Measurements from ENCODE around the gene AFMID. TPM values are rescaled to one million over a fixed set of nuclear protein-coding genes. Genes with fewer than 3 reads are reported as not detected.
A peak's percentile ranks its signal among the peaks of the same experiment; 100 is the strongest.
"Not testable (repeated sequence)": the region's sequence is repeated elsewhere in the genome, so short reads cannot be mapped to it uniquely, and the experiment has no call there.

Gene AFMID, protein sequence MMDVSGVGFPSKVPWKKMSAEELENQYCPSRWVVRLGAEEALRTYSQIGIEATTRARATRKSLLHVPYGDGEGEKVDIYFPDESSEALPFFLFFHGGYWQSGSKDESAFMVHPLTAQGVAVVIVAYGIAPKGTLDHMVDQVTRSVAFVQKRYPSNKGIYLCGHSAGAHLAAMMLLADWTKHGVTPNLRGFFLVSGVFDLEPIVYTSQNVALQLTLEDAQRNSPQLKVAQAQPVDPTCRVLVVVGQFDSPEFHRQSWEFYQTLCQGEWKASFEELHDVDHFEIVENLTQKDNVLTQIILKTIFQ
- total RNA-seq: 10 to 100 TPM in 1 of 2 donors, 1 to 10 TPM in 1; 6.1 to 13.6 TPM
- long read RNA-seq, donor 1, partial matches to known transcripts: 1 of 3 reads
- long read RNA-seq, donor 1, other reads (novel, unspliced or antisense): 1 of 3 reads
- long read RNA-seq, donor 2, partial matches to known transcripts: 0 of 3 reads
- long read RNA-seq, donor 2, other reads (novel, unspliced or antisense): 2 of 3 reads

- intact Hi-C loops (cut with DNase I): no loop called here
- DNase-seq (ENCODE audit: low spot score): peak; percentile 99
Observed at GRCh38 chr17:78186692-78187595, at the start of gene AFMID, which contains the start of gene TK1. TSS of gene AFMID (plus strand) at chr17:78187362. CDS start at chr17:78187371, 9 bp downstream. TSS of gene TK1 (minus strand) at chr17:78187052. CDS start at chr17:78186994, 58 bp downstream.

DNA sequence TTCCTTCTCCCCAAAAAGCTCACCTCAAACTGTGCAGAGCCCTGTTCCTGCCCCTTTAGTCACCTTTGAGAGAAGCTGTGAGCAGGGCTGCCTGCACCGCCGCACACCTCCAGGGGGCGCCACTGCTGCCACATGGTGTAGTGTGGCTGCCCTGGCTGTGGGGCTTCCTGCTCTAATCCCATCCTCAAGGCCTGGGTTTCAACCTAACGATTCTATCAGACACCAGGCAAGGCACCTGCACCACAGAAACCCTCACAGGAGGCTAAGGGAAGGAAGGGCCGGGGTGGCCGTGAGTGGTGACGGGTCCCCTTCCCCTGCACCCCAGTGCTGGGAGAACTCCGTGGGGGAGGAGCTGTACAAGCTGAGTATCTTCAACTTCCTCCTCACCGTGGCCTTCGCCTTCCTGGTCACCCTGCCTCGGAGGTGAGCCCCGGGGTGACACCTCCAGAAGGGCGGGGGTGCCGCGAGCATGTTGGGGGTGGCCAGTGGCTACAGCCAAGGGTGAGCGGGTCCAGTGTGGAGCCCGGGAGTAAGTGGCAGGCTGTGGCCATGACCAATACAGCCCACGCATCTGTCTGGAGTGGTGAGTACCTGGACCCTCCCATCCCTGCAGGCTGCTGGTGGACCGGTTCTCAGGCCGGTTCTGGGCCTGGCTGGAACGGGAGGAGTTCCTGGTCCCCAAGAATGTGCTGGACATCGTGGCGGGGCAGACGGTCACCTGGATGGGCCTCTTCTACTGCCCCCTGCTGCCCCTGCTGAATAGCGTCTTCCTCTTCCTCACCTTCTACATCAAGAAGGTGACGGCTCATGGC is 49.6 kb upstream of the AFMID start:
- intact Hi-C loops (cut with DNase I): no loop called here
- DNase-seq (ENCODE audit: low spot score): no peak

- intact Hi-C loops (cut with DNase I): no loop called here
Observed at GRCh38 chr17:78138204-78139060, 48.7 kb upstream of the AFMID start.

GRCh38 chr17:78139861-78140168 is 47.3 kb upstream of the AFMID start:
- DNase-seq (ENCODE audit: low spot score); intact Hi-C loops (cut with DNase I): not testable (repeated sequence)

More at GRCh38 chr17:78138204-78139060, 48.7 kb upstream of the AFMID start:
- DNase-seq (ENCODE audit: low spot score): no peak

GRCh38 chr17:78140169-78141051 is 46.8 kb upstream of the AFMID start:
- DNase-seq (ENCODE audit: low spot score): peak; percentile 98
- intact Hi-C loops (cut with DNase I): no loop called here

- DNase-seq (ENCODE audit: low spot score): peak; percentile 77
- intact Hi-C loops (cut with DNase I): no loop called here
Observed at GRCh38 chr17:78141437-78142118, 45.6 kb upstream of the AFMID start.

GRCh38 chr17:78142119-78142861 is 44.9 kb upstream of the AFMID start:
- DNase-seq (ENCODE audit: low spot score): no peak
- intact Hi-C loops (cut with DNase I): no loop called here

DNA sequence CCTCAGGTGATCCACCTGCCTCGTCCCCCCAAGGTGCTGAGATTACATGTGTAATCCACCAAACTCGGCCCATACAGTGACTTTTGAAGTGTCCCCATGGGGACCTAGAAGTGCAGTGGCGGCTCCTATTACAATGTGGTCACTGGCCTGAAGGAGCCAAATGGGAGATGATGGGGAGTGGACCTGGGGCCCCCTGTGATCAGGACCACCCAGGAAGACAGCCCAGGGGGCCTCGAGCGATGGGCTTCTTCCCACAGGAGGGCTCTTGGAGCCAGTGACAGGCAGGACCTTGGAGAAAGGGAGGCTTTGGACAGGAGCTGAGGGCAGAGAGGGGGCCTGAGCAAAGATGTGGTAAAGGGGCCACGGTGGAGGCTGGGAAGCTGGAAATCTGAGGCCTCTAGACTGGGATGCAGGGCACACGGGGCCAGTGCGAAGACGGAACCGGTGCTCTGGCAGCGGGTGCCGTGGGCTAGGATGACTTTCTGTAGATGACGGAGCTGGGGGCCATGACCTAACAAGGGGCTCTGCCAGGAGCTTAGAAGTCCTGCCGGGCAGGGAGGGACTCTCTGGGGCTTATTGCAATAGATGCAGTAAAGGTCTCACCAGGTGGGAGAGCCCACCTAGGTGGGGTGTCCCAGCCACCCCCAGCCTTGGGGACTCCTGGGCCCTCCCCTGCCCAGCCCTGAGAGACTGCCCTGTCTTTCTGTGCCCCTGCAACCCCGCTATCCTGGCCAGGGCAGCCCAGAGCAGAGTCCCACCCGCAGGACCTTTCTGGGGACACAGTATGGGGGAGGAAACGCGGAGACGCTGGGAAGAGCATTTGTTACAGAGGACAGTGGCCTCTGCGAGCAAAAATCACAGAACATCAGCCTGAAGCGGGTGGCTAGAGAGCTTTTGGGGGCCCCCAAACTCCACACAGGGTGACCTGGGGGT is 43.7 kb upstream of the AFMID start:
- DNase-seq (ENCODE audit: low spot score): no peak

DNA sequence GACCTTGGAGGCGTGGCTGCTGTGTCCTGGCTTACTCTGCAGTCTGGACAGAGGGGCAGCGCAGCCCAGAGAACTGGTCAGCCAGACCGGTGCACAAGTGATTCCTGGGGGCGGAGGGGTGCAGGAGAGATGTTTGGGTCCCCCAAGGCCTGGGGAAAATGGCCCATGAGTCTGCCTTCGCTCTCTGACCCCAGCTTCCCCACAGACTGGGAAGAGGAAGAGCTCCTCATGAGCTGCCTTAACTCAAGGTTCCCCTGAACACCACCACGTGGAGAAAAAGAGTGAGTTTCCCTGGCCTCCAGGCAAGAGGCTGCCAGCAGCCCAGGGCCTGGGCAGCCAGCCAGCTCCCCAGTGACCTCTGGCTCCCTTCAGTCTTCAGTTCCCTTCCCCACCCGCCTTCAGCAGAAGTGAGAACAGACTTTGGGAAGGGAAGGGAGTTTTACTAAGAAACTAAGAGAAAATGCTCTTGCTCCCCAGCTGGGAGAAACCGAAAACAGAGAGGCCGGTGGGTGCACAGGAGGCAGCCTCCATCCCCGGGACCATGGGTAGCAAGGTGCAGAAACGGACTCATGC is 42.9 kb upstream of the AFMID start:
- intact Hi-C loops (cut with DNase I): no loop called here
- DNase-seq (ENCODE audit: low spot score): peak; percentile 93

More for the DNA sequence above, 43.7 kb upstream of the AFMID start:
- intact Hi-C loops (cut with DNase I): no loop called here

- intact Hi-C loops (cut with DNase I): no loop called here
- DNase-seq (ENCODE audit: low spot score): peak; percentile 80
Observed at GRCh38 chr17:78144736-78145641, 42.2 kb upstream of the AFMID start.

GRCh38 chr17:78146471-78146869 is 40.7 kb upstream of the AFMID start:
- DNase-seq (ENCODE audit: low spot score): peak; percentile 47
- intact Hi-C loops (cut with DNase I): no loop called here

- intact Hi-C loops (cut with DNase I): no loop called here
Observed at GRCh38 chr17:78146881-78147280, 40.3 kb upstream of the AFMID start.

GRCh38 chr17:78147315-78147998 is 39.7 kb upstream of the AFMID start:
- intact Hi-C loops (cut with DNase I): no loop called here
- peak; percentile 66 for DNase-seq (ENCODE audit: low spot score)

More at GRCh38 chr17:78146881-78147280, 40.3 kb upstream of the AFMID start:
- DNase-seq (ENCODE audit: low spot score): peak; percentile 46

All from posterior vena cava (tissue), 2 donors.